GM18499 (cell line): Measurements from ENCODE around the gene SIAE.

Source experiments
- ATAC-seq: cut with Tn5 transposase; IDR thresholded peaks from one replicate; pipeline ENCODE4 v1.9.1; 2021; ENCODE audit warnings: moderate number of reproducible peaks; ENCODE audit not compliant: insufficient read depth, unreplicated experiment

The SIAE gene

GRCh38 chr11:124669193-124669592 is 4.3 kb downstream of the SIAE start:
- ATAC-seq, result no peak

- ATAC-seq, result no peak
Measured at GRCh38 chr11:124667601-124668000, 5.9 kb downstream of the SIAE start.

GRCh38 chr11:124663861-124664260 is 9.7 kb downstream of the SIAE start:
- no peak for ATAC-seq

GRCh38 chr11:124662106-124662505 is 11.4 kb downstream of the SIAE start:
- no peak for ATAC-seq

GRCh38 chr11:124661553-124661952 is 12.0 kb downstream of the SIAE start:
- no peak for ATAC-seq

- no peak for ATAC-seq
Measured at GRCh38 chr11:124658986-124659385, 14.6 kb downstream of the SIAE start.

GRCh38 chr11:124658501-124658900 is 15.0 kb downstream of the SIAE start:
- no peak for ATAC-seq

- ATAC-seq, result no peak
Measured at GRCh38 chr11:124657904-124658303, 15.6 kb downstream of the SIAE start.

GRCh38 chr11:124656774-124657630 is 16.5 kb downstream of the SIAE start:
- no peak for ATAC-seq

GRCh38 chr11:124648610-124649009 is 24.9 kb downstream of the SIAE start:
- ATAC-seq, result no peak

GRCh38 chr11:124646148-124646547 is 27.4 kb downstream of the SIAE start:
- no peak for ATAC-seq

- ATAC-seq, result no peak
Measured at GRCh38 chr11:124644426-124645280, 28.9 kb downstream of the SIAE start.

- no peak for ATAC-seq
Measured at GRCh38 chr11:124643605-124644425, 29.7 kb downstream of the SIAE start.

- ATAC-seq, result no peak
Measured at GRCh38 chr11:124643042-124643604, 30.4 kb downstream of the SIAE start.

GRCh38 chr11:124642628-124643027 is 30.9 kb downstream of the SIAE start:
- no peak for ATAC-seq

GRCh38 chr11:124640666-124641065 is 32.9 kb downstream of the SIAE start:
- no peak for ATAC-seq

GRCh38 chr11:124639186-124639585 is 34.4 kb downstream of the SIAE start:
- ATAC-seq, result no peak

- no peak for ATAC-seq
Measured at GRCh38 chr11:124638500-124638899, 35.0 kb downstream of the SIAE start.

GRCh38 chr11:124635932-124636331 is 37.6 kb downstream of the SIAE start:
- ATAC-seq, result no peak

- no peak for ATAC-seq
Measured at GRCh38 chr11:124633355-124633754, 40.2 kb downstream of the SIAE start.
